ENCODE data around the gene PLPP7.
"Not testable (repeated sequence)": the region's sequence is repeated elsewhere in the genome, so short reads cannot be mapped to it uniquely, and the experiment has no call there.

Gene PLPP7

GRCh38 chr9:131337131-131337848 lies 47.8 kb downstream of the PLPP7 start:
- no peak for DNase-seq

GRCh38 chr9:131339212-131339611 lies 49.7 kb downstream of the PLPP7 start:
- DNase-seq, result not testable (repeated sequence)

GRCh38 chr9:131344931-131345535 lies 55.5 kb downstream of the PLPP7 start:
- DNase-seq, result not testable (repeated sequence)

GRCh38 chr9:131346559-131346958 lies 57.0 kb downstream of the PLPP7 start:
- DNase-seq, result no peak

GRCh38 chr9:131347376-131348020 lies 58.0 kb downstream of the PLPP7 start:
- no peak for DNase-seq

GRCh38 chr9:131348631-131349521 lies 59.4 kb downstream of the PLPP7 start:
- DNase-seq, result no peak

GRCh38 chr9:131349522-131349880 lies 60.0 kb downstream of the PLPP7 start:
- DNase-seq, result no peak

GRCh38 chr9:131349881-131350563 lies 60.5 kb downstream of the PLPP7 start:
- peak; percentile 74 for DNase-seq

- DNase-seq, result not testable (repeated sequence)
Observed at GRCh38 chr9:131356479-131356878, 67.0 kb downstream of the PLPP7 start.

- DNase-seq, result no peak
Observed at GRCh38 chr9:131358556-131358955, 69.0 kb downstream of the PLPP7 start.
